Islet of Langerhans (tissue), 1 donor: ENCODE data around the gene GGNBP2.

Source experiments
- FAIRE-seq: peaks from one replicate; lab custom pipeline; 2011; peaks lifted over from hg19 to GRCh38; lab: Jason Lieb, UNC

GGNBP2 gene

DNA sequence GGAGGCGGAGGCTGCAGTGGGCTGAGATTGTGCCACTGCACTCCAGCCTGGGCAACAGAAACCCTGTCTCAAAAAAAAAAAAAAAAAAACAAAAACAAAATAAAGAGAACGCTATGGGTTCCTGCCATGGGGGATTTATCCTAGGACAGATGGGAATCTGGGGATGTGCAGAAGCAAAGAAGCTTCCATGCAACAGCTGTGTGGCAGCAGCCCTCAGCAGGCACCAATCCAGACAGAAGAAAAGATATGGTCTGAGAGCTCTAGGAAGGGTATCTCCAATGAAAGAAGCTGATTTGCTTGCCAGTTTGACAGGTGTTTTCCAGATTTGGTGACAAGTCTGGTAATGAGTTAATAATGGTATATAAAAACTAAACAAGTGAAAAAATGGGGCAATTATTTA lies 21.6 kb upstream of the GGNBP2 start:
- no peak for FAIRE-seq

DNA sequence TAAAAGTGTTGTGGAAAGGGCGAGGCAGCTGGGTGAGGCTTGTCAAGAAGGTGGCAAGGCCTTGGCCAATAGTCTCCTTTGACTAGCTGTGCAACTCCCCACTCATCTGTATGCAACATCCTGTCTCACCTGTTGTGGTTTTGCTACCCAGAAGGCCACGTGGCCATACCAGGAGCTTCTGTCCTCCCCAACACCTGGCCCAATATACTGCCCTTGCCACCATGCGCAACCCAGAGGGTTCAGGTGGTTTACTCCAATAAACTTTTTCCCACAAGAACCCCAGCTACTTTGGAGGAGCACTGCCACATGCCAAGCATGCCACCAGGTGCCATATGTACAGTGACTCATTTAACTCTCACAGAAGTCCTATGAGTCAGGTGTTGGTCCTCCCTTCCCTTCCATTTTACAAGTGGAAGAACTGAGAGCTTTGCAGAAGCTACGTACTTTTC lies 20.3 kb upstream of the GGNBP2 start:
- no peak for FAIRE-seq

DNA sequence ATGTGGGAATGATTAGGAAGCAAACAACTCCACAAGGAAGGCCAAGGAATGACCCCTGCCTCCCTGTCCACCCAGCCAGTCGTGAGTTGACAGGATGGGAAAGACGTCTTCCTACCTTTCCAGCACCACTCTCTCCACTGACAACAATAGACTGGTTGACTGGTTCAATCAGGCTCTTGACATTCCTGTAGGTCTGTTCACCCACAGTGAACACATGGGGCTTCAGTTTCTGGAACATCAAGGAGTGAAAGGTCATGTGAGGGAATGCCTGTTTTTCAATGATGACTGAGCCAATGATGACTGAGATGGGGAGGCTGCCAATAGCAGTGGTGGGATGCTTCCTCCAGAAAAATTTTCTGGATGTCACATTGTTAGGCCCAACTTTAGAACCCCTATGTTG lies 19.6 kb upstream of the GGNBP2 start:
- FAIRE-seq, result no peak

DNA sequence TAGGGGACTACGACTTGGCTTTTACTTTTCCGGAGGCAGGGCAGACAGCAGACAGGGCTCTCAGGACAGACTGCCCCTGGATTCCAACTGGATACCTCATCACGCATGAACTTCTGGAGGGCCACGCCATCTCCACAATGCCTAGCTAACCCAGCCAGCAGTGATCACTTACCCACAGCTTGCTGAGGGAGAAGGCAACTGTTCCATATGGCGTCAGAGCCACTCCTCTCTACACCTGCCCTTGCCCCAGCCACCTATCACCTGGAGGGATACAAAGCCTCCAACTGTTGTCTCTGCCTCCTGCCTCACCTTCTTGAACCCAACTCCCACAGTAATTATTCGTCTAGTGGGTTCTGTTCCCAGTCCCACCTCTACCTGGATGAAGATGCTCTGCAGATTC lies 18.8 kb upstream of the GGNBP2 start:
- FAIRE-seq, result no peak

DNA sequence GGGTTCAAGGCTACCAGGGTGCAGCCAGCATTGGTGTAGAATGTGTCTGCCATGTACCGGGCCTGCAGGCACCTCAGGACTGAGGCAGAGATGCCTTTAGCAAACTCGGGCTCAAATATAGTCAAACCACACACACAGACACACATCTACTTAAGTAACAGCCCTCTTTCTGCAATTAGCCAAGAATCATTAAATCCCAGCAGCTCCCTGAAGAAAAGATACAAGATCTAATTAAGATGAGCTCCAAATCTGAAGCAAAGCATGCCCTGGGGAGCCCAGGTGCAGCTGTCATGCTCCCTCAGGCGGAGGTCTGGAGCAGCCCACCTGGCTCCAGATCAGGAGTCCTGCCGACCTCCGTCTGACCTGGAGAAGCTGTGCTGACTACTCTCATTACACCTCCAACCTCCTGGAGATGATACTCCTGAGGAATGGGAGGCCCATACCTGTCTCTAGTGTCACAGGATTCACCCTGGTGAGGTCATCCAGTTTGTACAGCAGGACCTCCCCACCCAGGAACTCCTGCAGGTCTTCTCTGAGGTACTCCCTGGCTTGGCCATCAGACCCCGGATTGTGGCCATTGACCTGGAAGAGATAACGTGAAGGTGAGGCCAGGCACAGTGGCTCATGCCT lies 17.0 kb upstream of the GGNBP2 start:
- no peak for FAIRE-seq

DNA sequence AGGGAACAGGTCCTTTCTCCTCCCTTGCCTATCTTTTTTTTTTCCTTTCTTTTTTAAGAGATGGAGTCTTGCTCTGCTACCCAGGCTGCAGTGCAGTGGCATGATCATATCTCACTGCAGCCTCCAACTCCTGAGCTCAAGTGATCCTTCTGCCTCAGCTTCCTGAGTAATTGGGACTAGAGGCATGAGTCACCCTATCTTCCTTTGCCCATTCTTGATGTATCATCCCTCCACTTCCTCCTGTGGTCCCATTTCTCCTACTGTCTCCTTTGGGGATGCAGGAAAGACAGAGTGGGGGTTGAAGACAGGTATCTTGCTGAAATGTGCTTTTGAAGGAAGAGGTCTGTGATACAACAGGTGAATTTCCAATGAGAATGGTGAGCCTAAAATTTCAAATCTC lies 15.6 kb upstream of the GGNBP2 start:
- FAIRE-seq, result no peak

DNA sequence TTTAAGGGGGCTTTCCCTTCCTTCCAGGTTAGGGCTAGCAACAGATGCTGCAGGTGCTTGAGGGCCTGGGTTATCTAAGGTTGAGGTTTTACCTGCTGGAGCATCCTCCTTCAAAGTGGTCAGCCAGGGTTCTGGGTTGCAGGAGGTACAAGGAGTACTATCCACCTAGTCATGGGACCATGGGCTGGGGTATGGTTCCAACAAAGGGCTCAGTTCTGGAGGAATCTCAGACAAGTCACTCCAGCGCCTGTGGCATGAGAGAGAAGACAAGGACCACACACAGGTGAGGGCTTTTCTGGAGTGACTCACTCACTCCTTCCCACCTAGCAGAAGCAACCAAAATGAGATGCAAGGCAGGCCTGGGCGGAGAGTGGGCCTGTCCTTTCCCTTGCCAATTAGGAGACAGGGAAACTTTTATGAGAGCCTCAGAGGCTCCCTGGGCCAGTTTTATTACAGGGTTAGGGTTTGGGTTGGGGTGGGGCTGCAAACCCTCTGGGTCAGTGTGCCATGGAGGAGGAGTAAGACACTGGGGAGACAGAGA lies 12.2 kb upstream of the GGNBP2 start:
- FAIRE-seq, result no peak

DNA sequence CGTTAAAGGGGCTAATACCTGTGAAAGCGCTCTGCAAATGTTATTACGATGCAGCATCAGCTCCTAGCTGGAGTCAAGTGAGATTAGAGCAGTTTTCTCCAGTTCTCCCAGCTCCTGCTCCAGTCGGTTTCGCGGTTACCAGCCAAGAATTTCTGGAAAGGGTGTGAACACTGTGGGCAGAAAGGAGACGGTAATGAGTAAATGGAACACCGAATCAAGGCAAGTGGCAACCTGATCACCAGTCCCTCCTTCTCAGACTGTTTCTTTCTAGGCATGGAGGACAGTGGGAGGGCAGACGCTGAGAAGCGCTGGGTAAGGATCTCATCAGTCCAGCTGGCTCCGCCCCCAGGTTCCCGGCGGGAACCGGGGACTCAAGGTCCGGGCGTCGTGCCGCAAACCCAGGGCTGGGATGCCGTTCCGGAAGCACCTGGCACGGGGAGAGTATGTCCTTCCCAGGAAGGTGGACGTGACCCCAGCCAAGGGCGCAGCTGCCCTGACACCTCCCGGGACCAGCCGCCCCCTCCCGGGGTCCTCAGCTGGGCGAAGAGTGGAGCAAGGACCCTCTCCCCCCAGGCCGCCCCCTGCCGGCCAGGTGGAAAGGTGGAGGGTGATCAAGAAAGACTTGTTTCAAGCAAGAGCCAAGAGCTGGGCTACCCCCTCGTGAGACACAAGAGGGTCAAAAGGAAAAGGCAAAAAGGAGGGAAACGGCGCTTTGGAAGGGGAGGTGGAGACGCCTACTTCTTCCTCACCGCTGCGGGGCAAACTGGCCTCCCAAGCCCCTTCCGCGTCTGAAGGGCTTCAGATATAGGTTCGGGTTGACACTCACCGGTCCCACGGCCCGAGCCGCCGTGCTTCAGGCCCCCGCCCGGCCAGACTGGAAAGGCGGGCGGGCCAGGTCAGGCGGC lies 10.5 kb upstream of the GGNBP2 start:
- FAIRE-seq, result no peak

DNA sequence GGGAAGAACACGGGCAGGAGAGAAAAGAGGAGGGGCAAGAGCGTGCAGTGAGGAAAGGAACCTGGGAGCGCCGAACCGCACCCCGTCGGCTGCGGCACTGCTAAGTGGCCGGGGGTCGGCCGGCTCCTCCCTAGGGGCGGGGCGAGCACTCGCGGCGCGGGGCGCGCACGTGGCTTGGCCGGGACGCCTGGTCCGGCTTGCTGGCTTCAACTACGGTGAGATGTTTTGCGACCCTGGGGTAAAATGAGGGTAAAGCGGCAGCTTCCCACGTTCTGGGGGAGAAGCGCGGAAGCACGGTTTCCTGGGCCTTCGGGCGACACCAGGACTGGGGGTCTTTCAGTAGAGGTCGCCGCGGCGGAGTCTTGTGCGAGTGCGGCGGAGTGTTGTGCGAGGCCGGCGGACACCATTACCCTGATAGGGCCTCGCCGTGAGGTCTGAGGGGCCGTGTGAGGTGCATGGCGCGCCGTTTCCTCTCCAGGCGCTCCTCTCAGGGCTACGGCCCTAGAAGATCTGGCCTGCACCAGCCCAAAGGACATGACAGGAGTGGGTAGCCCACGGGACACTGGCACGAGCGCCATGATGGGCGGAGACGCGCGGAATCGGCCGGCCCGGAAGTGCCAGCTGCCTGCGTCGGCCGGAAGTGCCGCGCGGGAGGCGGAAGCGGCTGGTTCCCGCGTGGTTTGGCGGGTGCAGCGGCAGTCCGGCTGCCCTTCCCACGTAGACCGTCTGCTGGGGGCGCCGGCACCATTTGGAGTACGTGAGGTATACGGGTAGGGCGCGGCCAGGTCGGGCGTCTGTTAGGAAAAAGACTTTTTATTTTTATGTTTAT lies 9.7 kb upstream of the GGNBP2 start, which contains the start of the genes MYO19 and PIGW:
TSS of gene MYO19 (minus strand) at position 29 of the 829 bp plus-strand sequence. CDS start 2,330 bp downstream, outside the sequence.
TSS of gene PIGW (plus strand) at position 148 of the 829 bp plus-strand sequence. CDS start 2,115 bp downstream, outside the sequence.
- no peak for FAIRE-seq

DNA sequence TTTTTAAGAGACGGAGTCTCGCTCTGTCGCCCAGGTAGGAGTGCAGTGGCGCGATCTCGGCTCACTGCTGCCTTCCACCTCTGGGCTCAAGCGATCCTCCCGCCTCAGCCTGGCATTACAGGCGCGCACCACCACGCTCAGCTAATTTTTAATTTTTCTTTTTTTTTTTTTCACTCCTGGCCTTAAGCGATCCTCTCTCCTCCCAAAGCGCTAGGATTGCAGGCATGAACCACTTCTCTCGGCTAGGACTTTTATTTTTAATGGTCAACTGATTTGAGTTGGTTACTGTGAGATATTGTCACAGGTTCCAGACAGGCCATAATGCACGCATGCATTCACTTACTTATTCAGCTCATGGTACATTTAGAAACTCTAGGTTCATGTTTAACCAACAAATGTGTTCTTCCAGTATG lies 9.0 kb upstream of the GGNBP2 start:
- no peak for FAIRE-seq

DNA sequence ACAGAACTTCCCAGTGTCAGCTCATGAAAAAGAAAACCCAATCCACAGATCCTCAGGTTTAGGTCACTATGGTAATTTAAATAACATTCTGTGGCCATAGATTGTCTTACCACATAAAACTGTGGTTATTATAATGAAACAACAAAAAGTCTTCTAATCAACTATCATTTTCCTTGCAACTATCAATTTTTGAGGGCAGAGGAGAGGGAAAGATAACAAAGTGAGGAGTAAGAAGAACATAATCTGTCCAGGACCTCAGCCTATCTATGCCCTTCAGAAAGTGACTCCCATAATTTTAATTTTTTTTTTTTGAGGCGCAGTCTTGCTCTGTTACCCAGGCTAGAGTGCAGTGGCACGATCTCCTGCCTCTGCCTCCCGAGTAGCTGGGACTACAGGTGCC lies 4.0 kb upstream of the GGNBP2 start:
- no peak for FAIRE-seq

DNA sequence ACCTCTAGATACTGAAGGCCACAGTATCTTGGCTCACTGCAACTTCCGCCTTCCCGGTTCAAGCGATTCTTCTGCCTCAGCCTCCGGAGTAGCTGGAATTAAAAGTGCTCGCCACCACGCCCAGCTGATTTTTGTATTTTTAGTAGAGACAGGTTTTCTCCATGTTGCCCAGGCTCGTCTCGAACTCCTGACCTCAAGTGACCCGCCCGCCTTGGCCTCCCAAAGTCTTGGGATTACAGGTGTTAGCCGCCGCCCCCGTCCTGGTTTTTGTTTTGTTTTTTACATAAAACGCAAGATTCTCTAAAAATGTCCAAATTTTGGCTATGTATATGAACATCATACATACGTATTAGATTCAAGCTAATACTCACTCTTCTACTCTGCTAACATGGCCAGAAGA lies 2.0 kb upstream of the GGNBP2 start:
- FAIRE-seq, result no peak

DNA sequence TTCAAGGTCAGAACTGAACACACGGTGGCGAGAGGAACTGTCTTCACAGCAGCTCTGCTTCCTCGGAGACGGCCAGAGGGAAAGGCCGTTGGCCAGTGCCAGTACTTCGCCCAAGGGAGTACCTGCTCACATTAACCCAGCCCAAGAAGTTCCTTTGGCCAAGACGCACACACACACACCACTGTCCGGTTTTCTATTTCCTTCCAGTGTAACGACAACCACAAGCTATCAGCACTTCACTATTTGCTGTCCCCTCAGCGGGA lies 744 bp upstream of the GGNBP2 start:
- FAIRE-seq, result no peak

DNA sequence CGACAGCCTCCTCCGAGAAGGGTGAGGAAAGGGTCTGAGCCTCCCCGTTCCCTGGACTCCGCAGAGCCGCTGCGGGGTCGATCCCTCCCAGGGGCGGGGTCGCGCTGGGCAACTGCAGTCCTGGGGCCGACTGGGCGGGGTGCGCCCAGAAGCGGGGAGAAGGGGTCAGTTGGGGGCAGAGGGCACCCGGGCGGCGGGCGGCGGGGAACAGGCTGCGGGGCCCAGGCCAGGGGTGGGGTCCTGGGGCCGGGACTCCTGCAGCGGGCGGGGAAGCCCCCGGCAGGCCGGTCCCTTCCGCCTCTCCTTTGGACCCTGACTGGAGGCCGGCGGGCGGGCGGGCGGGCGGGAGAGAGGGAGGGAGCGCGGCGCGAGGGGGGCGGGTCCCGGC lies 352 bp downstream of the GGNBP2 start:
- FAIRE-seq, result no peak

DNA sequence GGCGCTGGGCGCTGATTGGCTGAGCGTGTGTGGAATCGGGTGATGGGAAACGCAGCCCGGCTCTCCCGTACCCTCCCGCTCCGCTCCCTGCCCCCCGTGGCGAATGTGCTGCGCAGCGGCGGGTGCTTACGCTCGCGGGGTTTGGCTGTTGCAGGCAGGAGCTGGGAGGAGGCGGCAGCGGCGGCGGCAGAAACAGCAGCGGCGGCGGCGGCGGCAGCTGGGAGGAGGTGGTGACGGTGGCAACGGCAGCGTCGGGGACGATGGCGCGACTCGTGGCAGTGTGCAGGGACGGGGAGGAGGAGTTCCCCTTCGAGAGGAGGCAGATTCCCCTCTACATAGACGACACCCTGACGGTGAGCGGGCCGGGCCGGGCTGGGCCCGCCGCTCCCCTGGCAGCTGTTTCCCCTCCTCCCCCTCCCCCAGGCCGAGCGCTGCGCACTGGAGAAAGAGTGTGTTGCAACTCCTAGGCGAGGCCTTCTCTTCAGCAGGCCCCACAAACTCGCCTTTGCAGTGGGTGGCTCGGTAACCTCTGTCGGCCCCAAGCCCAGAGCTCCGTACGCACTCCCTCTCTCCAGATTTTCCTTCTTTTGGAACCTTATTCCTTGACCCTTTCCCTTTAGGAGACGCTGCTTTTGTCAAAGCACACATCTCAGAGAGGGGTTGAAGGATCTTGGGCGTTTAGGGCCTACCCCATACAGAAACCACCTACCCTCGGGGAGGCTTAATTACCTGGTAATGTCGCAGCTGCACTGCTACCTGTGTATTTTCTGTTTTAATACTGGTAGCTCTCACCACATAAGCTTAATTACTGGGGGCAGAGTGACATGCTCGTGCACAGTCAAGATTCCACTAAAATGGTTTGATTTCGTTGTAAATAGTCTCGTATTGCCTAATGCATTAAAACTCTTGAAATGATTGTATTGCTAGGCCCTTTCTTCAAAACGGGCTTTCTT lies 1.0 kb downstream of the GGNBP2 start:
- no peak for FAIRE-seq

DNA sequence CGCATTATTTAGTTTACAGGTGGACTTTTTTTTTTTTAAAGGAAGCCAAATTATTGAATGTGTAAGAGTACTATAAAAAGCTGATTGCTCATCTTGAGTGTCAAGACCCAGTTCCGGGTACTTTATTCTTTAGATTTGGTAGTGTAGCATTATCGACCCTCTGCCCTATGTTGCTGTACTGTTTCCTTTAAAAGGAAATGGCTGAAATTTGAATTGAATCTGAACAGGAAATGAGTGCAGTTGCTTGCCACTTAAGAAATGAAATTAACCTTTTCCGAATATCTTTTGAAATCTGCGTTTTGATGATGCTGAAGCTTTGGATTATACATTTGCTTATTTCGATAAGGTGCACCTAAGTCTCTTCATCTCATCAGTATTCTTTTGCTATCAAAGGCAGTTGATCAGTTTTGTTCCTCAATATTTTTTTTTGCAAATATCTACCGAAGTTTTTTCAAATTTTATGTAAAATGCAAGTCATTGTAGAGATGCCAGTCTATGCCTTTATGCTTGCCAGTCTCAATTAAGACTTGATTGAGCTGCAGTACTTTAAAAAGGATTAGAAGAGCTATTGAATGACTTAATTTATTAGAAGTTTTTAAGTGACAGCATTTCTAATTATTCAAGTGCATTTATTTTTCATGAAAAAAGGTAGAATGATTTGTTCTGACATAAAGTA lies 1.8 kb downstream of the GGNBP2 start:
- FAIRE-seq, result no peak

DNA sequence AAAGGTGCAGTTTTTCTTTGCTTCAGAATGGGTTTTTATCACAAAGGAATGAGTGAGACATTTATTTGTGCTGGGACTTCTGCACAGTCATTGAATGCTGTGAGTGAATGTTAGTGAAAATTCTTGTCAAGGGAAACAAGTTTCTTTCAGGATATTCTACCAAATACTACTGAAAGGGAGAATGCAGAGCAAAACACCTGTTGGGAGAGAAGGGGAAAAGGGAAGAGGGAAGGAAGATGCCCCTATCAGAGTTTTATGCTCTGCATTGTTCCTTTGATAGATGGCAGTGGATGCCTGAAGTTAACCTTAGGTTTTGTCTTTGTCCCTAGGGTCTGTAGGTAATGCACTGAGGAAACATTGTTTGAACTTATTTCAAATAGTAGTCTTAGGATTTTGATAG lies 3.1 kb downstream of the GGNBP2 start:
- no peak for FAIRE-seq

DNA sequence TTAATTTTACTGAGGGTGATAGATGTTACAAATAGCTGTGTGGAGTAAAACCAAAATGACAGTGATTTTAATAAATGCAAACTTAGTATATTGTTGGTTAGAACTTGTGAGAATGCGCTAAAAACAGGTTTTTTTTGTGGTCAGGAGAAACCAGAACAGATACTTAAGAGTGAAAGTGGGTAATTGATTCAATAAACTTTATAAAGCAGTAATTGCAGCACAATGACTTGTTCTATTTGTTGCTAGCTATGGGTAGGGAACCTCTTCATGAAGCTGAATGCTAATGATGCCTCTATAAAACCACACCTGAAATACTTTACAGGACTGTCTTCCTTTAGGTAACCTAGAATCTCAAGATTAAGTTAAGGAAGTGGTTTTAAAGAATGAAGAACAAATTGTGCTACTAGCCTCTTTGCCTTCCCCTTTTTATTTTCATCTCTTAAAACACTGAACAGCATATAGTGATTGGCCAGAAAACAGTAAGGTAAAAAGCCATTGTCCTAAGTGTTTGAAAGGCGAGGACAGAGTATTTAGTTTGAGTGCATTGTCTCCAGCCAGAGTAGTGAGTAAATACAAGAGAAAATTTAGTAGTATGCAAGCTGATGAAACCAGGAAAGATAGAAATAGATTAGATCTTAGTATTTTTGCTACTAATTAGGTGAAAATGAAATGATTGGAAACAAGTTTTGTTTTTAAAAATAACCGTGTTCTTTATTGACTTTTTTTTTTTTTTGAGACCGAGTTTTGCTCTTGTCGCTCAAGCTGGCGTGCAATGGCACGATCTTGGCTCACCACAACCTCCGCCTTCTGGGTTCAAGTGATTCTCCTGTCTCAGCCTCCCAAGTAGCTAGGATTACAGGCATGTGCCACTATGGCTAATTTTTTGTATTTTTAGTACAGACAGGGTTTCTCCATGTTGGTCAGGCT lies 6.0 kb downstream of the GGNBP2 start:
- FAIRE-seq, result no peak

DNA sequence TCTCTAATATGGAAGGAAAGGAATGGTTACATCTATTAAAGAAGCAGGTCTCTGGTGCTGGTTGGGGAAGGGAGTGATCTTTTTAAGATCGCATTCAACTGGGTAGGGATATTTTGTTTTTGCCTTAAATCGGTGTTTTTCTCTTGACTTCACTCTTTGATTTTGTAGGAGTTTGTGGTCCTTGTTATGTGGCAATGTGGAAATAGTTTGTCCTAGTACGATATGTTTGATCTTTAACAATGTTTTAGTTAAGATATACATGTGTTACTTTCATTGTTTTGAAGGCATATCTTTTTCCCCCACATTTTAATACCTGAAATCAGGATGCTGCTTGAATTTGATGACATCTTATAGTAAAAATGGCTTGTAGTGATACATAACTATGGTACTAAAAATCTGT lies 8.7 kb downstream of the GGNBP2 start:
- no peak for FAIRE-seq

DNA sequence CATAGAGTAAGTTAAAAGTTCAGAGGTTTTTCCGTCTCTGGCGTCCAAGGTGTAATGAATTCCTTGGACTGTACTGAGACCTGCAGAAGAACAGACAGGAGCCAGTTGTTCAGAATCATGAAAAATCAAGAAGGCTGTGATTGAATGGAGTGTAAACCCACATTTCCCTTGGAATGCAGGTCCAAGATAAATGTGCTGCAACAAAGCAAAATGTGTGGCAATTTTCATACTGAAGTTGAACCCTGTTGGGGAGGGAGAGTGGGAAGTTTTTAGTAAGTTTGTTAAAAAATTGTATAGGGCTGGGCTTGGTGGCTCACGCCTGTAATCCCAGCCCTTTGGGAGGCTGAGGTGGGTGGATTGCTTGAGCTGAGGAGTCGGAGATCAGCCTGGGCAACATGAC lies 21.4 kb downstream of the GGNBP2 start:
- no peak for FAIRE-seq
